ENCODE results near the gene ABRACL.

- TF ChIP-seq EP300 (IDR thresholded peaks at IDR 0.05) (no peak), CTCF (IDR thresholded peaks at IDR 0.05) (no peak)
Measured at GRCh38 chr6:138979365-138979764, 49.2 kb upstream of the ABRACL start.

Data from upper lobe of left lung (tissue), 4 donors.